Stimulated activated CD4-positive, alpha-beta T cell treated with anti-CD3 and anti-CD28 coated beads, Interleukin-2, amount 100 ng/mL, for 4 hours (primary cell): Measurements from ENCODE around the gene CLCN3.
A peak's percentile ranks its signal among the peaks of the same experiment; 100 is the strongest.
"Not testable (repeated sequence)": the region's sequence is repeated elsewhere in the genome, so short reads cannot be mapped to it uniquely, and the experiment has no call there.

Experiments
- DNase-seq: peaks from one replicate; pipeline ENCODE4 v3.0.0-alpha.2; 2020; ENCODE audit warnings: low read depth

CLCN3 gene

GRCh38 chr4:169618286-169618685 lies 2.1 kb upstream of the CLCN3 start:
- DNase-seq: no peak

GRCh38 chr4:169618986-169619385 lies 1.4 kb upstream of the CLCN3 start:
- DNase-seq: no peak

GRCh38 chr4:169619518-169619957 lies 840 bp upstream of the CLCN3 start:
- peak; percentile 36 for DNase-seq

- DNase-seq: no peak
Measured at GRCh38 chr4:169620880-169621248, 486 bp downstream of the CLCN3 start.

GRCh38 chr4:169621731-169622492 lies 1.5 kb downstream of the CLCN3 start:
- no peak for DNase-seq

- no peak for DNase-seq
Measured at GRCh38 chr4:169622566-169622965, 2.2 kb downstream of the CLCN3 start.

- not testable (repeated sequence) for DNase-seq
Measured at GRCh38 chr4:169624012-169624411, 3.6 kb downstream of the CLCN3 start.

- no peak for DNase-seq
Measured at GRCh38 chr4:169625886-169626285, 5.5 kb downstream of the CLCN3 start.

GRCh38 chr4:169626331-169627282 lies 6.2 kb downstream of the CLCN3 start:
- no peak for DNase-seq

- DNase-seq: no peak
Measured at GRCh38 chr4:169627307-169627706, 6.9 kb downstream of the CLCN3 start.

- DNase-seq: no peak
Measured at GRCh38 chr4:169628579-169628978, 8.2 kb downstream of the CLCN3 start.

GRCh38 chr4:169630069-169630468 lies 9.7 kb downstream of the CLCN3 start:
- DNase-seq: no peak

- DNase-seq: no peak
Measured at GRCh38 chr4:169632896-169633295, 12.5 kb downstream of the CLCN3 start.

GRCh38 chr4:169634975-169635374 lies 14.6 kb downstream of the CLCN3 start:
- DNase-seq: no peak

- no peak for DNase-seq
Measured at GRCh38 chr4:169640261-169640870, 20.0 kb downstream of the CLCN3 start.

- DNase-seq: no peak
Measured at GRCh38 chr4:169644802-169645201, 24.4 kb downstream of the CLCN3 start.

GRCh38 chr4:169645627-169646026 lies 25.2 kb downstream of the CLCN3 start:
- no peak for DNase-seq

GRCh38 chr4:169649545-169650226 lies 29.3 kb downstream of the CLCN3 start:
- no peak for DNase-seq

- DNase-seq: no peak
Measured at GRCh38 chr4:169650227-169650936, 30.0 kb downstream of the CLCN3 start.

- DNase-seq: no peak
Measured at GRCh38 chr4:169652535-169652934, 32.2 kb downstream of the CLCN3 start.

- DNase-seq: no peak
Measured at GRCh38 chr4:169655401-169655800, 35.0 kb downstream of the CLCN3 start.
